Fibroblast of skin of right biceps (primary cell): ENCODE measurements around the gene ELL.
"Not testable (repeated sequence)": the region's sequence is repeated elsewhere in the genome, so short reads cannot be mapped to it uniquely, and the experiment has no call there.

ENCODE experiments used
- DNase-seq: peaks from one replicate; pipeline ENCODE4 v3.0.0-alpha.2; 2013

ELL gene

GRCh38 chr19:18521692-18522123 lies at the start of gene ELL:
ELL (minus strand) TSS chr19:18522070; CDS start chr19:18522055, 15 bp downstream.
- DNase-seq: no peak

GRCh38 chr19:18568367-18568766 lies 46.5 kb upstream of the ELL start:
- DNase-seq: no peak

GRCh38 chr19:18566953-18567352 lies 45.1 kb upstream of the ELL start:
- no peak for DNase-seq

GRCh38 chr19:18562086-18562485 lies 40.2 kb upstream of the ELL start:
- no peak for DNase-seq

- DNase-seq: no peak
These were observed 37.8 kb upstream of the ELL start for GRCh38 chr19:18559685-18560084.

- no peak for DNase-seq
These were observed 36.7 kb upstream of the ELL start for GRCh38 chr19:18558604-18559003.

GRCh38 chr19:18558202-18558555 lies 36.3 kb upstream of the ELL start:
- DNase-seq: no peak

- peak; percentile 99 for DNase-seq
These were observed 35.7 kb upstream of the ELL start, which contains the start of gene KXD1 for GRCh38 chr19:18557411-18558201. KXD1 (plus strand) TSS chr19:18557870; CDS start chr19:18562057, 4,187 bp downstream.

- no peak for DNase-seq
These were observed 29.8 kb upstream of the ELL start for GRCh38 chr19:18551631-18552030.

GRCh38 chr19:18543814-18544475 lies 22.1 kb upstream of the ELL start:
- peak; percentile 73 for DNase-seq

- DNase-seq: peak; percentile 86
These were observed 21.3 kb upstream of the ELL start, which contains the start of gene FKBP8 for GRCh38 chr19:18542941-18543813. FKBP8 (minus strand) TSS chr19:18543573; CDS start chr19:18541970, 1,603 bp downstream.

GRCh38 chr19:18541992-18542940 lies 20.4 kb upstream of the ELL start:
- DNase-seq: no peak

- DNase-seq: peak; percentile 26
These were observed 19.6 kb upstream of the ELL start for GRCh38 chr19:18541258-18541991.

- not testable (repeated sequence) for DNase-seq
These were observed 18.3 kb upstream of the ELL start for GRCh38 chr19:18540200-18540599.

GRCh38 chr19:18539372-18539771 lies 17.5 kb upstream of the ELL start:
- DNase-seq: no peak

GRCh38 chr19:18538115-18538514 lies 16.2 kb upstream of the ELL start:
- DNase-seq: no peak

GRCh38 chr19:18537431-18537830 lies 15.6 kb upstream of the ELL start:
- no peak for DNase-seq

- DNase-seq: no peak
These were observed 14.6 kb upstream of the ELL start for GRCh38 chr19:18536475-18536874.

- no peak for DNase-seq
These were observed 11.2 kb upstream of the ELL start for GRCh38 chr19:18533058-18533457.

- no peak for DNase-seq
These were observed 10.5 kb upstream of the ELL start for GRCh38 chr19:18532168-18532890.

GRCh38 chr19:18531485-18531884 lies 9.6 kb upstream of the ELL start:
- no peak for DNase-seq
